ENCODE results near the gene ADIPOR2. TPM values are rescaled to one million over a fixed set of nuclear protein-coding genes. Genes with fewer than 3 reads are reported as not detected.
"Not testable (repeated sequence)": the region's sequence is repeated elsewhere in the genome, so short reads cannot be mapped to it uniquely, and the experiment has no call there.

Gene ADIPOR2
- polyA plus RNA-seq, 10 donors = 23.3 to 29.8 (median 25.5) TPM

GRCh38 chr12:1811948-1812291 lies 121.0 kb downstream of the ADIPOR2 start:
- no peak for DNase-seq

- DNase-seq = no peak
Observed at GRCh38 chr12:1812650-1813302, 121.9 kb downstream of the ADIPOR2 start.

- no peak for DNase-seq
Observed at GRCh38 chr12:1814266-1814665, 123.4 kb downstream of the ADIPOR2 start.

- DNase-seq = no peak
Observed at GRCh38 chr12:1815108-1815507, 124.2 kb downstream of the ADIPOR2 start.

GRCh38 chr12:1815814-1816729 lies 125.2 kb downstream of the ADIPOR2 start:
- no peak for DNase-seq

GRCh38 chr12:1816730-1817348 lies 126.0 kb downstream of the ADIPOR2 start:
- no peak for DNase-seq

GRCh38 chr12:1817928-1818327 lies 127.1 kb downstream of the ADIPOR2 start:
- not testable (repeated sequence) for DNase-seq

GRCh38 chr12:1819050-1819449 lies 128.2 kb downstream of the ADIPOR2 start:
- no peak for DNase-seq

- no peak for DNase-seq
Observed at GRCh38 chr12:1819571-1819970, 128.7 kb downstream of the ADIPOR2 start.

- no peak for DNase-seq
Observed at GRCh38 chr12:1820191-1820895, 129.5 kb downstream of the ADIPOR2 start, which contains the start of gene LRTM2. LRTM2 (plus strand) TSS chr12:1820565; CDS start chr12:1828149, 7,584 bp downstream.

GRCh38 chr12:1820896-1821291 lies 130.0 kb downstream of the ADIPOR2 start:
- no peak for DNase-seq

- DNase-seq = no peak
Observed at GRCh38 chr12:1821805-1822204, 130.9 kb downstream of the ADIPOR2 start.

- DNase-seq = no peak
Observed at GRCh38 chr12:1822699-1823098, 131.8 kb downstream of the ADIPOR2 start.

GRCh38 chr12:1823237-1823636 lies 132.4 kb downstream of the ADIPOR2 start:
- no peak for DNase-seq

- DNase-seq = no peak
Observed at GRCh38 chr12:1825382-1826102, 134.7 kb downstream of the ADIPOR2 start.

- no peak for DNase-seq
Observed at GRCh38 chr12:1826401-1826800, 135.5 kb downstream of the ADIPOR2 start.

- DNase-seq = no peak
Observed at GRCh38 chr12:1826867-1827705, 136.2 kb downstream of the ADIPOR2 start.

GRCh38 chr12:1827826-1828805 lies 137.2 kb downstream of the ADIPOR2 start:
- DNase-seq = no peak

- no peak for DNase-seq
Observed at GRCh38 chr12:1828856-1829255, 138.0 kb downstream of the ADIPOR2 start.
